ENCODE measurements around the gene SUPT16H. TPM values are rescaled to one million over a fixed set of nuclear protein-coding genes. Genes with fewer than 3 reads are reported as not detected.

The SUPT16H gene
- total and polyA plus RNA-seq, 2 of the 13 experiments (the other 11 are each of a cell fraction or from before 2014, with no cell fraction given): 77.5 to 230 TPM

GRCh38 chr14:21352587-21352986 lies 31.2 kb downstream of the SUPT16H start:
- Histone ChIP-seq H2AFZ (ENCODE audit: low read length) (no peak overlapping the region), H4K20me1 (ENCODE audit: insufficient read depth, low read length) (no peaks in the 10 kb centered on the region), H3K79me2 (ENCODE audit: insufficient read depth, low read length) (no peaks in the 10 kb centered on the region), H3K9me3 (ENCODE audit: low read length) (no peaks in the 10 kb centered on the region), H3K27me3 (ENCODE audit: control insufficient read depth in 1 of 2, insufficient read depth in 2 of 2, low read length in 2 of 2) (no peaks in the 10 kb centered on the region), H3K27ac (ENCODE audit: extremely low read length, insufficient read depth, low read length) (no peak overlapping the region), H3K4me3 (replicated peaks in 1 of 3; ENCODE audit: insufficient read depth in 1 of 3, low read depth in 2 of 3, low read length in 3 of 3) (no peak overlapping the region), H3K36me3 (replicated peaks in 1 of 2; ENCODE audit: control insufficient read depth in 1 of 2, insufficient read depth in 2 of 2, low read length in 2 of 2) (peaks cover 35 to 60% of the 10 kb centered on the region in 2 experiments), H3K9ac (ENCODE audit: insufficient read depth, low read depth, low read length) (no peak overlapping the region), H3K4me1 (ENCODE audit: insufficient read depth, low read length) (no peaks in the 10 kb centered on the region), H3K4me2 (ENCODE audit: low read depth, low read length) (no peak overlapping the region)
- TF ChIP-seq RNF2 (conservative IDR thresholded peaks at IDR 0.05; ENCODE audit: low read depth) (no peak), FOXK1 (CRISPR knock-in tag; IDR thresholded peaks at IDR 0.05; ENCODE audit: borderline replicate concordance, low read depth) (no peak), SNAPC2 (CRISPR knock-in tag; IDR thresholded peaks at IDR 0.05) (no peak), GRHL1 (CRISPR knock-in tag; conservative IDR thresholded peaks at IDR 0.05) (no peak), KLF11 (CRISPR knock-in tag; IDR thresholded peaks at IDR 0.05) (no peak), ZSCAN21 (CRISPR knock-in tag; IDR thresholded peaks at IDR 0.05; ENCODE audit: borderline replicate concordance) (no peak), PHF21A (CRISPR knock-in tag; IDR thresholded peaks at IDR 0.05) (no peak), ZBTB7A (CRISPR knock-in tag; IDR thresholded peaks at IDR 0.05) (no peak), ZZZ3 (CRISPR knock-in tag; IDR thresholded peaks at IDR 0.05; ENCODE audit: borderline replicate concordance) (no peak), TOPORS (CRISPR knock-in tag; IDR thresholded peaks at IDR 0.05) (no peak), BHLHE40 (IDR thresholded peaks at IDR 0.05; ENCODE audit: low read length) (no peak)
- intact Hi-C loops (cut with micrococcal nuclease; ENCODE audit: unreplicated experiment): no loop called here
- WGBS (ENCODE audit: low lambda C conversion rate): 98% methylated on average over 9 of the region's 9 CpGs
- no peak for DNase-seq (ENCODE audit: low spot score)
- in situ Hi-C loops (cut with HindIII; ENCODE audit: extremely low pct_ligation_motif_present, low pct_unique_long_range_greater_than_20kb): no loop called here
- ChIA-PET CTCF (ENCODE audit: low intra/inter-chr PET ratio, low total read pairs) (no interaction called here), POLR2A (no interaction called here)
- no peak for ATAC-seq
- no peak for FAIRE-seq
- BruUV-seq (replicated peaks): no TSS peak

Data from HepG2 (cell line).